Endothelial cell of umbilical vein (primary cell): ENCODE measurements around the gene LENG9. TPM values are rescaled to one million over a fixed set of nuclear protein-coding genes. Genes with fewer than 3 reads are reported as not detected.
"Not testable (repeated sequence)": the region's sequence is repeated elsewhere in the genome, so short reads cannot be mapped to it uniquely, and the experiment has no call there.

Source experiments
- BruUV-seq: library from RNA; stranded (reverse); fragments of 400-500 nt; replicated peaks from 2 replicates; lab custom pipeline; 2021; lab: Mats Ljungman, UMichigan
- CTCF ChIA-PET: fragments of 300-600, 350-600 bp; sonication (Branson Sonifier 250); formaldehyde crosslinking; loops from one replicate; lab custom pipeline; 2021; ENCODE audit warnings: antibody characterized with exemption, inconsistent platforms; lab: Charles Lee
- POLR2A ChIA-PET: fragments of 300-600, 350-600 bp; sonication (Branson Sonifier 250); formaldehyde crosslinking; loops from one replicate; lab custom pipeline; 2021; ENCODE audit warnings: antibody characterized with exemption, inconsistent platforms; lab: Charles Lee
- DNase-seq: peaks from one replicate; pipeline ENCODE4 v3.0.0-alpha.2; 2011; ENCODE audit warnings: low read depth, low spot score
- FAIRE-seq: peaks from 2 replicates; lab custom pipeline; 2011; peaks lifted over from hg19 to GRCh38; lab: Jason Lieb, UNC
- H2AFZ ChIP-seq: 2 replicates; pipeline ENCODE4 v1.6.0; 2012; ENCODE audit warnings: low read depth, low read length, control low read depth, inconsistent platforms
- H3K27ac ChIP-seq: 2 replicates; pipeline ENCODE4 v1.5.1; 2011; ENCODE audit warnings: low read depth, mild to moderate bottlenecking, control low read depth, low read length, moderate library complexity; ENCODE audit not compliant: insufficient read depth
- H3K27me3 ChIP-seq, 2 experiments: 2 replicates each; pipeline versions ENCODE4 v1.6.0 to v1.6.1; 2011; ENCODE audit warnings: low read length in 2 of 2, mixed read lengths in 1 of 2; ENCODE audit not compliant: control insufficient read depth in 2 of 2, insufficient read depth in 2 of 2
- H3K36me3 ChIP-seq, 2 experiments: 2 replicates in 1 of 2; 3 replicates in 1 of 2; pipeline ENCODE4 v1.5.1; 2011; ENCODE audit warnings: low read length in 2 of 2, mild to moderate bottlenecking in 1 of 2, moderate library complexity in 1 of 2; ENCODE audit not compliant: control insufficient read depth in 2 of 2, insufficient read depth in 2 of 2; ENCODE audit errors: extremely low read depth in 1 of 2
- H3K4me1 ChIP-seq: 3 replicates; pipeline ENCODE4 v1.5.1; 2011; ENCODE audit warnings: mild to moderate bottlenecking, low read length; ENCODE audit not compliant: control insufficient read depth, insufficient read depth; ENCODE audit errors: extremely low read depth
- H3K4me2 ChIP-seq: 2 replicates; pipeline ENCODE4 v1.6.1; 2011; ENCODE audit warnings: low read length, control low read depth, mixed read lengths; ENCODE audit not compliant: insufficient read depth
- H3K4me3 ChIP-seq, 3 experiments: fragments of 200-600 bp in 1 of 3; sonication (generic), shearing (Covaris generic) in 1 of 3; replicated peaks in 1 of 3; 2 replicates each; pipeline ENCODE4 v1.5.1; 2011 to 2016; ENCODE audit warnings: control low read depth in 3 of 3, low read length in 3 of 3, mild to moderate bottlenecking in 2 of 3, inconsistent platforms in 1 of 3, low read depth in 1 of 3, moderate library complexity in 1 of 3; ENCODE audit not compliant: insufficient read depth in 1 of 3
- H3K79me2 ChIP-seq: 2 replicates; pipeline ENCODE4 v1.6.0; 2012; ENCODE audit warnings: low read length, inconsistent platforms; ENCODE audit not compliant: control insufficient read depth, insufficient read depth
- H3K9ac ChIP-seq: replicated peaks from 2 replicates; pipeline ENCODE3; 2011; ENCODE audit warnings: low read length, control low read depth; ENCODE audit not compliant: insufficient read depth; ENCODE audit errors: extremely low read depth
- H3K9me1 ChIP-seq: replicated peaks from 3 replicates; pipeline ENCODE4 v1.6.0; 2011; ENCODE audit warnings: mild to moderate bottlenecking, low read length; ENCODE audit not compliant: control insufficient read depth, insufficient read depth; ENCODE audit errors: extremely low read depth
- H3K9me3 ChIP-seq: replicated peaks from 2 replicates; pipeline ENCODE4 v1.5.1; 2012; ENCODE audit warnings: low read length, inconsistent platforms; ENCODE audit not compliant: control insufficient read depth, insufficient read depth
- H4K20me1 ChIP-seq: replicated peaks from 2 replicates; pipeline ENCODE3; 2011; ENCODE audit warnings: mild to moderate bottlenecking, low read length; ENCODE audit not compliant: control insufficient read depth, insufficient read depth; ENCODE audit errors: extremely low read depth
- CTCF ChIP-seq, 2 donors: IDR thresholded peaks; 1 replicate in 1 of 2; 2 replicates in 1 of 2; pipeline ENCODE4 v1.5.1; 2011; ENCODE audit warnings: low read length in 2 of 2, mild to moderate bottlenecking in 2 of 2, moderate library complexity in 2 of 2, control low read depth in 1 of 2, inconsistent platforms in 1 of 2, low read depth in 1 of 2; ENCODE audit not compliant: insufficient read depth in 1 of 2; ENCODE audit errors: extremely low read depth in 1 of 2
- EZH2 ChIP-seq: IDR thresholded peaks from 2 replicates; pipeline ENCODE4 v1.6.1; 2012; ENCODE audit warnings: borderline replicate concordance, low read depth, mild to moderate bottlenecking, moderate library complexity, low read length, inconsistent platforms; ENCODE audit not compliant: severe bottlenecking
- FOS ChIP-seq: IDR thresholded peaks from 2 replicates; pipeline ENCODE4 v1.6.1; 2011; ENCODE audit warnings: mild to moderate bottlenecking, low read length, moderate library complexity, borderline replicate concordance; ENCODE audit not compliant: insufficient read depth
- GATA2 ChIP-seq: IDR thresholded peaks from 2 replicates; pipeline ENCODE4 v1.7.0; 2011; ENCODE audit warnings: low read depth, mild to moderate bottlenecking, moderate library complexity, mixed read lengths, low read length; ENCODE audit not compliant: insufficient read length, insufficient read depth
- JUN ChIP-seq: IDR thresholded peaks from 2 replicates; pipeline ENCODE4 v1.6.1; 2011; ENCODE audit warnings: borderline replicate concordance, low read depth; ENCODE audit not compliant: insufficient read length, insufficient read depth
- MAX ChIP-seq: IDR thresholded peaks from 2 replicates; pipeline ENCODE4 v1.6.1; 2011; ENCODE audit not compliant: insufficient read depth, insufficient read length
- MYC ChIP-seq: IDR thresholded peaks from one replicate; pipeline ENCODE4 v1.6.1; 2011; ENCODE audit warnings: mild to moderate bottlenecking, low read depth, low read length
- POLR2A ChIP-seq: IDR thresholded peaks from 2 replicates; pipeline ENCODE4 v1.6.1; 2012; ENCODE audit warnings: low read depth, mild to moderate bottlenecking, control low read depth, low read length
- POLR2AphosphoS5 ChIP-seq: IDR thresholded peaks from 2 replicates; pipeline ENCODE4 v1.6.1; 2012; ENCODE audit warnings: low read depth, mild to moderate bottlenecking, control low read depth, low read length, moderate library complexity; ENCODE audit not compliant: insufficient read depth
- dilution Hi-C: fragments of 300-500 bp; cut with MboI; formaldehyde crosslinking; loops from one replicate; pipeline ENCODE4 v1.15.0; 2019; ENCODE audit warnings: low sequenced_read_pairs; ENCODE audit not compliant: extremely low pct_ligation_motif_present
- intact Hi-C: fragments of 100-400 bp; cut with micrococcal nuclease; formaldehyde crosslinking; loops from one replicate; pipeline ENCODE4 v1.10.0; 2022
- polyA plus RNA-seq, 4 experiments: library from polyadenylated mRNA; depleted of rRNA in 3 of 4; stranded (reverse) in 3 of 4; unstranded in 1 of 4; fragments of >200 nt; gene quantifications; 2 replicates each; pipeline versions ENCODE4 v1.2.1 to v1.2.3, GENCODE V29; 2011 to 2012; ENCODE audit warnings: missing spikeins in 1 of 4
- total RNA-seq: library from RNA; stranded (reverse); gene quantifications from 2 replicates; pipeline ENCODE4 v1.2.3, GENCODE V29; 2021

LENG9 gene
- total and polyA plus RNA-seq, 2 donors (not counting 3 experiments of a cell fraction or from before 2014, with no cell fraction given), result 0.97 to 2.8 TPM

GRCh38 chr19:54506079-54506478 is 42.5 kb upstream of the LENG9 start:
- CTCF ChIA-PET, result no interaction called here
- dilution Hi-C loops (no loop called here), intact Hi-C loops (no loop called here)

GRCh38 chr19:54505542-54505941 is 42.0 kb upstream of the LENG9 start:
- H3K4me1 ChIP-seq, BruUV-seq, POLR2A ChIA-PET, intact Hi-C loops, FAIRE-seq, H3K27ac ChIP-seq, H3K4me2 ChIP-seq, H3K36me3 ChIP-seq, dilution Hi-C loops, H2AFZ ChIP-seq, H3K27me3 ChIP-seq, DNase-seq, CTCF ChIA-PET, H3K4me3 ChIP-seq, H4K20me1 ChIP-seq, H3K79me2 ChIP-seq, H3K9me3 ChIP-seq, H3K9ac ChIP-seq, H3K9me1 ChIP-seq: not testable (repeated sequence)

More at GRCh38 chr19:54506079-54506478, 42.5 kb upstream of the LENG9 start:
- Histone ChIP-seq H3K79me2 (no peaks in the 10 kb centered on the region), H3K36me3 (no peaks in the 10 kb centered on the region), H3K9ac (no peak overlapping the region), H4K20me1 (no peaks in the 10 kb centered on the region), H2AFZ (no peak overlapping the region), H3K4me1 (no peaks in the 10 kb centered on the region), H3K4me3 (no peak overlapping the region), H3K27ac (no peak overlapping the region), H3K4me2 (no peak overlapping the region), H3K27me3 (no peaks in the 10 kb centered on the region), H3K9me3 (no peaks in the 10 kb centered on the region), H3K9me1 (no peaks in the 10 kb centered on the region)
- FAIRE-seq (no peak), DNase-seq (no peak)
- POLR2A ChIA-PET, result no interaction called here
- TF ChIP-seq JUN (no peak), GATA2 (no peak), FOS (no peak), MAX (no peak), EZH2 (no peak), POLR2A (no peak), POLR2AphosphoS5 (no peak), CTCF (IDR thresholded peaks at IDR 0.05; ENCODE audit: extremely low read depth in 1 of 2, insufficient read depth in 1 of 2, low read depth in 1 of 2, low read length in 2 of 2) (no peak), MYC (no peak)
- no TSS peak for BruUV-seq
